ENCODE data around the gene DNAJC5. TPM values are rescaled to one million over a fixed set of nuclear protein-coding genes. Genes with fewer than 3 reads are reported as not detected.

Gene DNAJC5
- polyA plus RNA-seq, 1 donor (not counting 4 experiments of a cell fraction or from before 2014, with no cell fraction given), result 43.7 TPM

- no peak overlapping the region for H3K4me3 ChIP-seq (ENCODE audit: control insufficient read depth in 2 of 3, extremely low read depth in 1 of 3, insufficient read depth in 2 of 3, low read depth in 1 of 3, low read length in 3 of 3)
- peaks cover 59 to 64% of the 10 kb centered on the region in 2 experiments for H3K36me3 ChIP-seq (ENCODE audit: control insufficient read depth in 2 of 2, extremely low read depth in 1 of 2, insufficient read depth in 2 of 2, low read length in 2 of 2)
- no peak overlapping the region for H3K4me2 ChIP-seq (ENCODE audit: control insufficient read depth, extremely low read depth, insufficient read depth, low read depth, low read length)
- TF ChIP-seq EZH2 (IDR thresholded peaks at IDR 0.05; ENCODE audit: low read length) (no peak), CTCF (optimal IDR thresholded peaks at IDR 0.05 in 1 of 3, IDR thresholded peaks at IDR 0.05 in 1 of 3, conservative IDR thresholded peaks at IDR 0.05 in 1 of 3; ENCODE audit: extremely low read depth in 1 of 3, insufficient read depth in 2 of 3, low read length in 3 of 3) (no peak)
- H2AFZ ChIP-seq (ENCODE audit: control insufficient read depth, low read length), result no peak overlapping the region
- no peak overlapping the region for H3K9ac ChIP-seq (ENCODE audit: control insufficient read depth, extremely low read depth, insufficient read depth, low read length)
- H3K9me3 ChIP-seq (ENCODE audit: control insufficient read depth, low read depth, low read length), result no peaks in the 10 kb centered on the region
- FAIRE-seq, result no peak
- H3K79me2 ChIP-seq (ENCODE audit: control insufficient read depth, insufficient read depth, low read length), result peaks cover 58% of the 10 kb centered on the region
- peak overlapping the region; percentile 44 for H3K27ac ChIP-seq (ENCODE audit: control insufficient read depth, insufficient read depth, low read length)
- peaks cover 44% of the 10 kb centered on the region for H3K4me1 ChIP-seq (ENCODE audit: control insufficient read depth, extremely low read depth, insufficient read depth, low read length)
- H4K20me1 ChIP-seq (ENCODE audit: control insufficient read depth, extremely low read depth, insufficient read depth, low read length), result peaks cover 32% of the 10 kb centered on the region
- no peaks in the 10 kb centered on the region for H3K27me3 ChIP-seq (ENCODE audit: control insufficient read depth, extremely low read depth, insufficient read depth, low read length)
- no peak for DNase-seq (ENCODE audit: low read depth, low spot score)
- dilution Hi-C loops (cut with MboI; ENCODE audit: extremely low pct_ligation_motif_present, low sequenced_read_pairs), result no loop called here
- H3K9me1 ChIP-seq (ENCODE audit: control insufficient read depth, extremely low read depth, insufficient read depth, low read length), result peaks cover 3% of the 10 kb centered on the region
These were observed 8.9 kb upstream of the DNAJC5 start for GRCh38 chr20:63886054-63886419.

GRCh38 chr20:63886921-63887320 lies 8.0 kb upstream of the DNAJC5 start:
- H4K20me1 ChIP-seq (ENCODE audit: control insufficient read depth, extremely low read depth, insufficient read depth, low read length), result peaks cover 27% of the 10 kb centered on the region
- no peaks in the 10 kb centered on the region for H3K9me3 ChIP-seq (ENCODE audit: control insufficient read depth, low read depth, low read length)
- dilution Hi-C loops (cut with MboI; ENCODE audit: extremely low pct_ligation_motif_present, low sequenced_read_pairs), result no loop called here
- H3K9ac ChIP-seq (ENCODE audit: control insufficient read depth, extremely low read depth, insufficient read depth, low read length), result no peak overlapping the region
- peaks cover 60 to 61% of the 10 kb centered on the region in 2 experiments for H3K36me3 ChIP-seq (ENCODE audit: control insufficient read depth in 2 of 2, extremely low read depth in 1 of 2, insufficient read depth in 2 of 2, low read length in 2 of 2)
- H3K4me1 ChIP-seq (ENCODE audit: control insufficient read depth, extremely low read depth, insufficient read depth, low read length), result peaks cover 44% of the 10 kb centered on the region
- peaks cover 3% of the 10 kb centered on the region for H3K9me1 ChIP-seq (ENCODE audit: control insufficient read depth, extremely low read depth, insufficient read depth, low read length)
- H3K4me3 ChIP-seq (ENCODE audit: control insufficient read depth in 2 of 3, extremely low read depth in 1 of 3, insufficient read depth in 2 of 3, low read depth in 1 of 3, low read length in 3 of 3), result no peak overlapping the region
- TF ChIP-seq CTCF (optimal IDR thresholded peaks at IDR 0.05 in 1 of 3, IDR thresholded peaks at IDR 0.05 in 1 of 3, conservative IDR thresholded peaks at IDR 0.05 in 1 of 3; ENCODE audit: extremely low read depth in 1 of 3, insufficient read depth in 2 of 3, low read length in 3 of 3) (no peak), EZH2 (IDR thresholded peaks at IDR 0.05; ENCODE audit: low read length) (no peak)
- DNase-seq (ENCODE audit: low read depth, low spot score), result no peak
- H3K79me2 ChIP-seq (ENCODE audit: control insufficient read depth, insufficient read depth, low read length), result peaks cover 51% of the 10 kb centered on the region
- H3K27ac ChIP-seq (ENCODE audit: control insufficient read depth, insufficient read depth, low read length), result no peak overlapping the region
- H2AFZ ChIP-seq (ENCODE audit: control insufficient read depth, low read length), result no peak overlapping the region
- no peaks in the 10 kb centered on the region for H3K27me3 ChIP-seq (ENCODE audit: control insufficient read depth, extremely low read depth, insufficient read depth, low read length)
- no peak overlapping the region for H3K4me2 ChIP-seq (ENCODE audit: control insufficient read depth, extremely low read depth, insufficient read depth, low read depth, low read length)
- FAIRE-seq, result no peak
